ENCODE data around the gene ZNF132. TPM values are rescaled to one million over a fixed set of nuclear protein-coding genes. Genes with fewer than 3 reads are reported as not detected.

Gene ZNF132
- total and polyA plus RNA-seq, 9 of the 15 experiments (the other 6 are each of a cell fraction or from before 2014, with no cell fraction given): 0.03 to 0.42 (median 0.10) TPM; not detected in 5

- TF ChIP-seq, protein P1, sequence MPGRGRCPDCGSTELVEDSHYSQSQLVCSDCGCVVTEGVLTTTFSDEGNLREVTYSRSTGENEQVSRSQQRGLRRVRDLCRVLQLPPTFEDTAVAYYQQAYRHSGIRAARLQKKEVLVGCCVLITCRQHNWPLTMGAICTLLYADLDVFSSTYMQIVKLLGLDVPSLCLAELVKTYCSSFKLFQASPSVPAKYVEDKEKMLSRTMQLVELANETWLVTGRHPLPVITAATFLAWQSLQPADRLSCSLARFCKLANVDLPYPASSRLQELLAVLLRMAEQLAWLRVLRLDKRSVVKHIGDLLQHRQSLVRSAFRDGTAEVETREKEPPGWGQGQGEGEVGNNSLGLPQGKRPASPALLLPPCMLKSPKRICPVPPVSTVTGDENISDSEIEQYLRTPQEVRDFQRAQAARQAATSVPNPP (IDR thresholded peaks at IDR 0.05; ENCODE audit: borderline replicate concordance, insufficient read depth, insufficient read length): no peak
- TF ChIP-seq HNRNPLL (IDR thresholded peaks at IDR 0.05; ENCODE audit: low read depth, low read length, poor library complexity, severe bottlenecking): peak; percentile 62
- TF ChIP-seq NR1H2 (CRISPR knock-in tag; IDR thresholded peaks at IDR 0.05): no peak
- peak; percentile 86 for TF ChIP-seq BMI1 (IDR thresholded peaks at IDR 0.05; ENCODE audit: low read length)
- peak in 1 of 2 experiments; percentile 1; a peak in 1 of 4 replicates for TF ChIP-seq TRIM24 (IDR thresholded peaks at IDR 0.05)
- peak; percentile 33 for TF ChIP-seq SETDB1 (IDR thresholded peaks at IDR 0.05; ENCODE audit: low read length)
- TF ChIP-seq KLF1 (tag; IDR thresholded peaks at IDR 0.05): peak; percentile 82
- no peak for TF ChIP-seq CBX2 (IDR thresholded peaks at IDR 0.05; ENCODE audit: insufficient read depth, low read length, poor library complexity, severe bottlenecking)
- peak; percentile 91 for TF ChIP-seq MTA1 (IDR thresholded peaks at IDR 0.05; ENCODE audit: borderline replicate concordance)
- no peak for TF ChIP-seq HSF4 (CRISPR knock-in tag; IDR thresholded peaks at IDR 0.05; ENCODE audit: borderline replicate concordance)
- peak; percentile 55; the same call in 1 of the 2 replicates for TF ChIP-seq SPI1 (IDR thresholded peaks at IDR 0.05; ENCODE audit: borderline replicate concordance, low read depth, low read length)
- TF ChIP-seq ZNF707 (CRISPR knock-in tag; conservative IDR thresholded peaks at IDR 0.05): no peak
- TF ChIP-seq MXI1 (IDR thresholded peaks at IDR 0.05; ENCODE audit: low read depth, low read length): peak; percentile 91
- TF ChIP-seq CEBPZ (IDR thresholded peaks at IDR 0.05; ENCODE audit: borderline replicate concordance, low read depth, low read length): no peak
- TF ChIP-seq RBBP5 (IDR thresholded peaks at IDR 0.05; ENCODE audit: borderline replicate concordance, insufficient read depth, low read length, poor library complexity, severe bottlenecking): no peak
- TF ChIP-seq ZBTB5 (IDR thresholded peaks at IDR 0.05): no peak
- TF ChIP-seq HMGXB4 (CRISPR knock-in tag; IDR thresholded peaks at IDR 0.05): 0 out of 2 replicates have a peak, but pooled peaks have one; percentile 63
- no peak for TF ChIP-seq NFRKB (IDR thresholded peaks at IDR 0.05; ENCODE audit: low read depth)
- no peak for TF ChIP-seq RHOXF2B (CRISPR knock-in tag; conservative IDR thresholded peaks at IDR 0.05)
Observed at GRCh38 chr19:58475714-58476497, 36.0 kb upstream of the ZNF132 start, which contains the start of gene ZNF446 (continued).

All from K562 (cell line).